IgD-negative memory B cell (primary cell): Measurements from ENCODE around the gene SEM1. TPM values are rescaled to one million over a fixed set of nuclear protein-coding genes. Genes with fewer than 3 reads are reported as not detected.
"Not testable (repeated sequence)": the region's sequence is repeated elsewhere in the genome, so short reads cannot be mapped to it uniquely, and the experiment has no call there.

Experiments
- H3K27ac Mint-ChIP-seq, 3 donors: one replicate each; pipeline ENCODE4 v1.8.0; 2020 to 2022; ENCODE audit warnings: mild to moderate bottlenecking in 3 of 3, mixed read lengths in 3 of 3, moderate library complexity in 1 of 3
- H3K27me3 Mint-ChIP-seq: one replicate; pipeline ENCODE4 v1.8.0; 2021; ENCODE audit warnings: mixed read lengths
- H3K36me3 Mint-ChIP-seq: one replicate; pipeline ENCODE4 v1.8.0; 2020; ENCODE audit warnings: mild to moderate bottlenecking, mixed read lengths
- H3K4me1 Mint-ChIP-seq, 3 donors: one replicate each; pipeline ENCODE4 v1.8.0; 2020 to 2022; ENCODE audit warnings: mixed read lengths in 3 of 3, mild to moderate bottlenecking in 1 of 3
- H3K4me3 Mint-ChIP-seq, 4 donors: one replicate each; pipeline ENCODE4 v1.8.0; 2020 to 2022; ENCODE audit warnings: mild to moderate bottlenecking in 4 of 4, mixed read lengths in 4 of 4, moderate library complexity in 3 of 4
- H3K9me3 Mint-ChIP-seq, 3 donors: one replicate each; pipeline ENCODE4 v1.8.0; 2020 to 2021; ENCODE audit warnings: mixed read lengths in 3 of 3, mild to moderate bottlenecking in 1 of 3
- polyA plus RNA-seq: library from polyadenylated mRNA; unstranded; fragments of 300-500 nt; fragmentation: Illumina TruSeq; gene quantifications from one replicate; pipeline ENCODE4 v1.2.3, GENCODE V29; 2021

Gene SEM1
- polyA plus RNA-seq, 1 donor from 2014 or later, result 139 TPM

DNA sequence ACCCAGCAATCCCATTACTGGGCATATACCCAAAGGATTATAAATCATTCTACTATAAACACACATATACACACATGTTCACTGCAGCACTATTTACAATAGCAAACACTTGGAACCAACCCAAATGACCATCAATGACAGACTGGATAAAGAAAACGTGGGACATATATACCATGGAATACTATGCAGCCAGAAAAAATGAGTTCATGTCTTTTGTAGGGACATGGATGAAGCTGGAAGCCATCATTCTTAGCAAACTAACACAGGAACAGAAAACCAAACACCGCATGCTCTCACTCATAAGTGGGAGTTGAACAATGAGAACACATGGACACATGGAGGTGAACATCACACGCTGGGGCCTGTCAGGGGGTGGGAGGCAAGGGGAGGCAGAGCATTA lies 47.5 kb downstream of the SEM1 start:
- not testable (repeated sequence) for H3K27me3 Mint-ChIP-seq, H3K4me3 Mint-ChIP-seq, H3K27ac Mint-ChIP-seq, H3K36me3 Mint-ChIP-seq, H3K9me3 Mint-ChIP-seq
- H3K4me1 Mint-ChIP-seq, result peaks cover 11 to 12% (median 12%) of the 10 kb centered on the region in 3 donors

DNA sequence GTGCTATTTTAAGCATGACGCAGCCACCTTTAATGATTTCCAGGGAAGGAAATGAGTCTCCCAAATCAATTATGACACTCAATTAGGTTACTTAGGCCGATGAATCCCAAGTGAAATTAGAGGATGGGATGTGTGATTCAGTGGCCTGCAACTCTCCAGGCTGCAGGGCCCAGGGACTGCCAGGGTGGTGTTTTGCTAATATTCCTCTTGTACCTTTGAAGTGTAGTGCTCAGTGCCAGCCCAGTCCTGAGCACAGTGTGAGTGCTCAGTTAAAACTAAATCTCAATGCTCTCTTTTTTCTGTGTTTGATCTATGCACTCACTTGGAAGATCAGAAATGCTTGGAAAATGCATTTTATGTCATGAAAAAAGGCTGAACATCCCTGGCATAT lies 51.6 kb downstream of the SEM1 start:
- Mint-ChIP-seq H3K4me3 (no peak overlapping the region), H3K36me3 (peaks cover 6% of the 10 kb centered on the region), H3K27me3 (no peaks in the 10 kb centered on the region), H3K9me3 (peaks cover 0 to 2% (median 0%) of the 10 kb centered on the region in 3 donors), H3K4me1 (peaks cover 1 to 3% (median 2%) of the 10 kb centered on the region in 3 donors), H3K27ac (no peak overlapping the region)

- no peak overlapping the region for H3K4me3 Mint-ChIP-seq
- H3K4me1 Mint-ChIP-seq, result no peaks in the 10 kb centered on the region
- no peaks in the 10 kb centered on the region for H3K27me3 Mint-ChIP-seq
- H3K36me3 Mint-ChIP-seq, result peaks cover 7% of the 10 kb centered on the region
- H3K9me3 Mint-ChIP-seq, result peaks cover 0 to 2% (median 0%) of the 10 kb centered on the region in 3 donors
- no peak overlapping the region for H3K27ac Mint-ChIP-seq
These were observed 52.2 kb downstream of the SEM1 start for GRCh38 chr7:96657347-96658021.

DNA sequence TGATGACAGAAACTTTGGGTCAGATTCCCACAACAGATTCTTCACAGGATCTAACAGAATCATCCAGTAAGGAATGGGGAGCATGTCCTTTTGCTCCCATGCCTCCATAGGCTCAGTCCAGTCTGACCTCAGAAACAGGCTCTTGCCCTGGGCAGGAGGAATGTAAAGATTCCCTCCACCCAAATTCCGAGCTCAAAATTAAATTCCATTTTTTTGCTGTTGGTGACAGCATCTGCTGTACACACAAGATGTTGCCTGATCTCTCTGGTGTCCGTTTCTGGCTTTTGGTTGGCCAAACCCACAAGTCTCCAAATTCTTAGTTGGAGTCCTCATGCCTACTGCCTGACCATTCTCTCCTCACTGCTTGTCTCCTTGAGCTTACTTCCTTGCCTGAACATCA lies 53.7 kb downstream of the SEM1 start:
- no peak overlapping the region for H3K4me3 Mint-ChIP-seq
- no peaks in the 10 kb centered on the region for H3K4me1 Mint-ChIP-seq
- H3K27me3 Mint-ChIP-seq, result no peaks in the 10 kb centered on the region
- H3K27ac Mint-ChIP-seq, result no peak overlapping the region
- H3K9me3 Mint-ChIP-seq, result peaks cover 0 to 2% (median 0%) of the 10 kb centered on the region in 3 donors
- H3K36me3 Mint-ChIP-seq, result peaks cover 7% of the 10 kb centered on the region

- Mint-ChIP-seq H3K36me3 (peaks cover 7% of the 10 kb centered on the region), H3K27ac (no peak overlapping the region), H3K4me3 (no peak overlapping the region), H3K9me3 (peaks cover 0 to 2% (median 0%) of the 10 kb centered on the region in 3 donors), H3K4me1 (no peaks in the 10 kb centered on the region), H3K27me3 (no peaks in the 10 kb centered on the region)
These were observed 54.9 kb downstream of the SEM1 start for GRCh38 chr7:96654630-96655188.

DNA sequence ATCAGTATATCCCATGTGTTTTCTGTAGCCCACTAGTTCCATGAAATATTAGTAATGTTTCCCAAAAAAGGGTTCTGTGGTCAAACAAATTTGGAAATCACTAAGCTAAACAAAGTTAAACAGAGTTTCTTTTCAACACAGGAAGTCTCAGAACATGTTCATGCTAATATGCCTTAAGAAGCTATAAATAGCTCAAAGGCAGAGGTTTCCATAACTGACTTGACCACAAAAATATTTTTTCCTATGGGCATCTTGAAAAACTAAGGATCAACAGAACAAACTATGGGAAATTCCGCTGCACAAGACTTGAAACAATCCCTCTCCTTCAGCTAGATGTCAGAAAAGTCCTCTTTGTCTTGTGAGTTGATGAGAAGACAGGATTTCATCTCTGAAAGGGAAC lies 59.7 kb downstream of the SEM1 start:
- Mint-ChIP-seq H3K27me3 (no peaks in the 10 kb centered on the region), H3K9me3 (peaks cover 0 to 2% (median 0%) of the 10 kb centered on the region in 3 donors), H3K4me3 (no peak overlapping the region), H3K36me3 (peaks cover 9% of the 10 kb centered on the region), H3K4me1 (no peaks in the 10 kb centered on the region), H3K27ac (no peak overlapping the region)

- Mint-ChIP-seq H3K27ac (no peak overlapping the region), H3K4me1 (no peaks in the 10 kb centered on the region), H3K27me3 (no peaks in the 10 kb centered on the region), H3K9me3 (peaks cover 0 to 5% (median 0%) of the 10 kb centered on the region in 3 donors), H3K4me3 (no peak overlapping the region), H3K36me3 (peaks cover 7% of the 10 kb centered on the region)
These were observed 60.9 kb downstream of the SEM1 start for GRCh38 chr7:96648784-96649183.

DNA sequence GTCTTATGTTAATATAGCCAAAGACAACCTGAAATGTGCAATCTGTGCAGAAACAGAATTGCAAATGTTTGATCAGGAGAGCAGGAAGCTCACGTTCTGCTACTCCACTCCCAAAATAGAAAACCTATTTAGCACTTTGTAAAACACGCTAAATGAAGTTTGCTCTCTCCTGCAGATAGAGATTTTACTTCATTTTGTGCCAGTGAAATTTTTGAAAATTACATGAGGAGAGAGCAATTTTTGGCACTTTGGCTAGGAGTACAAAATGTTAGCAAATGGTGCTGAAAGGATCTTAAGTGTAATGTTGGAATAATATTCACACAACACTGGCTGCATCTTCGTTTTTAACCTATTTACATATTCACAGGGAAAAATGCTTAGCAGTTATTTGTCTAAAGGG lies 61.9 kb downstream of the SEM1 start:
- H3K27ac Mint-ChIP-seq, result no peak overlapping the region

DNA sequence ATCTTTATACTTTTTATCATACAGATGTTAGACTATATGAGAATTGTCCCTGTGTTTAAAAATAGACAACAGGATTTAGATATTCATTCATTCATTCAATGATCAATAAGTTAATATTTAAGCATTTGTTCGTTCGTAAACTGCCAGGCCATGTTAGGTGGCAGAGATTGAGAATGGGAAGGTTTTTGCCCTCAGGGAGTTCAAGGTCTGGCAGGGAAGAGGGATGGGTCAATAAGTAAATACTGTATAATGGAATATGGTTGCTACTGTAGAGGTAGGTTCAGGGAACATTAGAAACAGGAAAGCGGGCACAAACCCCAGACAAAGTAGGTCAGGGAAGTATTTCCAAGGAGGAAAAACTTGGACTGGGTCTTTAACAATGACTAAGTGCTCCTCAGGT lies 64.6 kb downstream of the SEM1 start:
- no peak overlapping the region for H3K4me3 Mint-ChIP-seq
- no peak overlapping the region for H3K27ac Mint-ChIP-seq

More for the DNA sequence above, 61.9 kb downstream of the SEM1 start:
- no peaks in the 10 kb centered on the region for H3K27me3 Mint-ChIP-seq
- H3K36me3 Mint-ChIP-seq, result peaks cover 7% of the 10 kb centered on the region
- peaks cover 0 to 8% (median 2%) of the 10 kb centered on the region in 3 donors for H3K9me3 Mint-ChIP-seq
- no peak overlapping the region for H3K4me3 Mint-ChIP-seq
- no peaks in the 10 kb centered on the region for H3K4me1 Mint-ChIP-seq

DNA sequence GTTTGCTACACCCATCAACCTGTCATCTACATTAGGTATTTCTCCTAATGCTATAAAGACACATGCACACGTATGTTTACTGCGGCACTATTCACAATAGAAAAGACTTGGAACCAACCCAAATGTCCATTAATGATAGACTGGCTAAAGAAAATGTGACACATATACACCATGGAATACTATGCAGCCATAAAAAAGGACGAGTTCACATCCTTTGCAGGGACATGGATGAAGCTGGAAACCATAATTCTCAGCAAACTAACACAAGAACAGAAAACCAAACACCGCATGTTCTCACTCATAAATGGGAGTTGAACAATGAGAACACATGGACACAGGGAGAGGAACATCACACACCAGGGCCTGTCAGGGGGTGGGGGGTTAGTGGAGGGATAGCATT lies 66.2 kb downstream of the SEM1 start:
- not testable (repeated sequence) for H3K27ac Mint-ChIP-seq, H3K4me3 Mint-ChIP-seq, H3K9me3 Mint-ChIP-seq, H3K4me1 Mint-ChIP-seq, H3K36me3 Mint-ChIP-seq, H3K27me3 Mint-ChIP-seq

More for the DNA sequence above, 64.6 kb downstream of the SEM1 start:
- Mint-ChIP-seq H3K4me1 (peaks cover 0 to 1% (median 0%) of the 10 kb centered on the region in 3 donors), H3K9me3 (peaks cover 0 to 6% (median 2%) of the 10 kb centered on the region in 3 donors), H3K27me3 (no peaks in the 10 kb centered on the region), H3K36me3 (peaks cover 8% of the 10 kb centered on the region)

- no peak overlapping the region for H3K4me3 Mint-ChIP-seq
- H3K27me3 Mint-ChIP-seq, result no peaks in the 10 kb centered on the region
- H3K36me3 Mint-ChIP-seq, result peaks cover 7% of the 10 kb centered on the region
- peaks cover 0 to 6% (median 2%) of the 10 kb centered on the region in 3 donors for H3K9me3 Mint-ChIP-seq
- H3K27ac Mint-ChIP-seq, result no peak overlapping the region
- peaks cover 0 to 3% (median 0%) of the 10 kb centered on the region in 3 donors for H3K4me1 Mint-ChIP-seq
These were observed 69.6 kb downstream of the SEM1 start for GRCh38 chr7:96640054-96640453.
